HG02852 (cell line): ENCODE data around the gene EIF3B.
A peak's percentile ranks its signal among the peaks of the same experiment; 100 is the strongest.
"Not testable (repeated sequence)": the region's sequence is repeated elsewhere in the genome, so short reads cannot be mapped to it uniquely, and the experiment has no call there.

Experiments used
- ATAC-seq: cut with Tn5 transposase; IDR thresholded peaks from one replicate; pipeline ENCODE4 v1.9.1; 2021; ENCODE audit warnings: mild to moderate bottlenecking, moderate library complexity; ENCODE audit not compliant: unreplicated experiment

The EIF3B gene

GRCh38 chr7:2347351-2348063, 7.1 kb upstream of the EIF3B start:
- ATAC-seq, result not testable (repeated sequence)

DNA sequence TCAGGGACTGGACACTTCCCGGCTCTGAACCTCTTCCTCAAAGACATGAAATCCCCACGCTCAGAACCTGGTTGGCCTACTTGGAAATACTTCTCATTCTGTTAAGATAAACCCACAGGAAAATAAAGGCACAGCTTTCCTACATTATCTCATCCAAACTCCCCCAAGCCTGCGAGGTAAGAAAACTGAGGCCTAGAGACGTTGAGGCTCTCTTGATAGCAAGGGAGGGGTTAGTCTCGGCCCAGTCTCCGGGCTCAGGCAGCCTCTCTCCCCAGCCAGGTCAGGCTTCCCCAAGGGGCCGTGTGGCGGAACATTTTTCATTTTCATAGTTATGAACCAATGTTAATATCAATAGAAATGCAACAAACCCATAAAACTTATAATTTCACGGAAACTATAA, 4.6 kb upstream of the EIF3B start:
- no peak for ATAC-seq

GRCh38 chr7:2350861-2351260, 3.8 kb upstream of the EIF3B start:
- no peak for ATAC-seq

DNA sequence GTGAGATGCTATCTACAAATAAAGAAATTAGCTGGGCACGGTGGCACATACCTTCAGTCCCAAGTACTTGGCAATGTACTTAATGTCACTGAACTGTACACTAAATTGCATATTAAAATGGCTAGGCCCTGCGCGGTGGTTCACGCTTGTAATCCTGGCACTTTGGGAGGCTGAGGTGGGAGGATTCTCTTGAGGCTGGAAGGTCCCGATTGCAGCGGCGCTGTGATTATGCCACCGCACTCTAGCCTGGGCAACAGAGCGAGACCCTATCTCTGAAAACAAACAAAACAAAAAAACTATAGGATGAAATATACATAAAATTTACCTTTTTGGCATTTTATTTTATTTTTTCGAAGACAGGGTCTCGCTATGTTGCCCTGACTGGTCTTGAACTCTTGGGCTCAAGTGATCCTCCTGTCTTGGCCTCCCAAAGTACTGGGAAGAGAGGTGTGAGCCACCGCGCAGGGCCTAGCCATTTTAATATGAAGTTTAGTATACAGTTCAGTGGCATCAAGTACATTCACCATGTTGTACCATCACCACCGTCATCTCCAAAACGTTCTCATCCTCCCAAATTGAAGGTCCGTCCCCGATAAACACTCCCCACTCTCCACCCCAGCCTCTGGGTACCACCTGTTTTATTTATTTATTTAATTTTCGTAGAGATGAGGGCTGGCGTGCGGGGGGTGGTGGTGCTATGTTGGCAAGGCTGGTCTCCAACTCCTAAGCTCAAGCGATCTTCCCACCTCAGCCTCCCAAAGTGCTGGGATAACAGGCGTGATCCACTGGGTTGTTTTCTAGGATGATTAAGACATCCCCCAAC, 1.3 kb upstream of the EIF3B start:
- ATAC-seq, result no peak

DNA sequence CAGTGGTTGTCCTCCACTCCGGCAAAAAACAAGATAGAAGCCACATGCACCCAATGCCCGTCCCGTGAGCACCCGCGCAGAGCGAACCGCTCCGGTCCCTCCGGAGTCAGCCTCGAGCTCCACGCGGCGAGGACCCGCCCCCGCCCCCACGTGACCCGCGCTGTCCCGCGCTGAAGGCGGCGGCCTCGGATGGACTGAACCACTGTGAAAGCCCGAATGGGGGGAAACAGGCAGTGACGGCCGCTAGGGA, 766 bp upstream of the EIF3B start:
- peak; percentile 50 for ATAC-seq

GRCh38 chr7:2354939-2355704, 495 bp downstream of the EIF3B start:
- ATAC-seq, result peak; percentile 8

- no peak for ATAC-seq
Observed at GRCh38 chr7:2355705-2356008, 1.0 kb downstream of the EIF3B start.

GRCh38 chr7:2357165-2357564, 2.5 kb downstream of the EIF3B start:
- no peak for ATAC-seq

- no peak for ATAC-seq
Observed at GRCh38 chr7:2357571-2357970, 2.9 kb downstream of the EIF3B start.

GRCh38 chr7:2358968-2359527, 4.4 kb downstream of the EIF3B start:
- ATAC-seq, result no peak

DNA sequence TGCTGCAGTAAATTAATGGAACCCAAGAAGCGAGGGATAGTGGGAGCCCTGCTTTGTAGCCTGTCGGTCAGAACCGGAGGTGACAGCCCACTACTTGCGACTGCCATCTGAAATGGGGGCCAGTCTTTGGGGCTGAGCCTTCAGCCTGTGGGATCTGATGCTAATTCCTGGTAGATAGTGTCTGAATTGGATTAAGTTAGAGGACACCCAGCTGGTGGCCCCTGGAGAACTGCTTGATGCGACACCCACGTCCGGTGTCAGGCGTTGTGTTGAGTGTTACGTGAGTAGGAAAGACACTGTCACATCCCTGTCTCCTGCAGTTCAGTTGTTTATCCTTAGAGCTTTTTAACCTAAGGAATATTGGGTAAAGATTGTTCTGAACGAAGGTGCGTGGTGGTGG, 5.0 kb downstream of the EIF3B start:
- no peak for ATAC-seq

DNA sequence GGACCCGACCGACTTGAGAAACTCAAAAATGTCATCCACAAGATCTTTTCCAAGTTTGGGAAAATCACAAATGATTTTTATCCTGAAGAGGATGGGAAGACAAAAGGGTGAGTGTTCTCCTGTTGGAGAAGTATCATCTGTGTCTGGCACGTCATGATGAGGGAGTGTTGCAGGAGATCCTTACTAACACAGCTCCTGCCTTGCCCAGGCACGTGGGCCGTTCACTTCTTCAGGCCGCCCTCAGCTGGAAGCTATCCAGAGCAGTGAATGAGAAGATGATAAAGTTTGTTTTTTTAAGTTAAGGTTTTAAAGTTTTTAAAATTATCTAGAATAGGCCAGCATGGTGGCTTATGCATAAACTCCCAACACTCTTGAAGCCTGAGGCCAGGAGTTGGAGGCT, 6.2 kb downstream of the EIF3B start:
- no peak for ATAC-seq

- ATAC-seq, result no peak
Observed at GRCh38 chr7:2362385-2363088, 7.9 kb downstream of the EIF3B start.

DNA sequence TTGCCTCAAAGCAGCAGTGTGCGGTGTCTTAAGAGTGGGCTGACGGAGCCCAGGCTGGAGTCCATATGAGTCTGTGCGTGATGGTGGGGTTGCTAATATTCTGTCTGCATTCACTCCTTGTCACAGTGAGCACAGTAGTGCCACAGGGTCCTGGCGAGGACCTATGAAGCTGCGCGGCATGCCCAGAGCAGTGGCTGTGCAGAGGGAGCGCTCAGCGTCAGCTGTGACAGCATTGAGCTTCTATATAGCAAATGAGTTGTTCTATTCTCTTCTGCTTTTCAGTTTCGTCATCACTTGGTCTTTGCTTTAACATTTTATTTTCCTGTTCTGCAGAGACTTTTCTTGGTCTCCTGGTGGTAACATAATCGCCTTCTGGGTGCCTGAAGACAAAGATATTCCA, 14.5 kb downstream of the EIF3B start:
- no peak for ATAC-seq

- ATAC-seq, result no peak
Observed at GRCh38 chr7:2371329-2371728, 16.7 kb downstream of the EIF3B start.

- ATAC-seq, result no peak
Observed at GRCh38 chr7:2372724-2373123, 18.1 kb downstream of the EIF3B start.

DNA sequence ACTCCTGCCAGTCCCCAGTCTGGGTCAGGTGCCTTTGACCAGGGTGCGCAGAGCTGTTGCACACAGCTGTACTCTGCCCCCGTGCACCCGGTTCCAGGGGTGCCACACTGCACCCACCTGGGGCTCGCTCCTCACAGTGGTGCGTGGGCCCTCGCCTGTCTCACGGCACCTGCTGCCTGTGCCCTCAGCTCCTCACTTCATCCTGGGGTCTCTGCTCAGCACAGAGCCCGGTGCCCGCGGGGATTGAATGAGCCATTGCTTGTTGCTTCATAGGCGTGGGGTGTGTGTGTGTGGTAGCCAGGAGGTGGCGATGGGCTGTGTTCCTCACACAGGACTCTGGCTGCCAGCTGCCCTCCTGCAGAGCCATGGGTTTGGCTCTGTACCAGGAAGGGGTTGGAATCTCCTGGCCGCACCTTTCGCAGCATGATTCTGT, 18.5 kb downstream of the EIF3B start:
- ATAC-seq, result no peak

GRCh38 chr7:2373646-2374045, 19.0 kb downstream of the EIF3B start:
- ATAC-seq, result no peak

GRCh38 chr7:2374401-2374800, 19.8 kb downstream of the EIF3B start:
- no peak for ATAC-seq

DNA sequence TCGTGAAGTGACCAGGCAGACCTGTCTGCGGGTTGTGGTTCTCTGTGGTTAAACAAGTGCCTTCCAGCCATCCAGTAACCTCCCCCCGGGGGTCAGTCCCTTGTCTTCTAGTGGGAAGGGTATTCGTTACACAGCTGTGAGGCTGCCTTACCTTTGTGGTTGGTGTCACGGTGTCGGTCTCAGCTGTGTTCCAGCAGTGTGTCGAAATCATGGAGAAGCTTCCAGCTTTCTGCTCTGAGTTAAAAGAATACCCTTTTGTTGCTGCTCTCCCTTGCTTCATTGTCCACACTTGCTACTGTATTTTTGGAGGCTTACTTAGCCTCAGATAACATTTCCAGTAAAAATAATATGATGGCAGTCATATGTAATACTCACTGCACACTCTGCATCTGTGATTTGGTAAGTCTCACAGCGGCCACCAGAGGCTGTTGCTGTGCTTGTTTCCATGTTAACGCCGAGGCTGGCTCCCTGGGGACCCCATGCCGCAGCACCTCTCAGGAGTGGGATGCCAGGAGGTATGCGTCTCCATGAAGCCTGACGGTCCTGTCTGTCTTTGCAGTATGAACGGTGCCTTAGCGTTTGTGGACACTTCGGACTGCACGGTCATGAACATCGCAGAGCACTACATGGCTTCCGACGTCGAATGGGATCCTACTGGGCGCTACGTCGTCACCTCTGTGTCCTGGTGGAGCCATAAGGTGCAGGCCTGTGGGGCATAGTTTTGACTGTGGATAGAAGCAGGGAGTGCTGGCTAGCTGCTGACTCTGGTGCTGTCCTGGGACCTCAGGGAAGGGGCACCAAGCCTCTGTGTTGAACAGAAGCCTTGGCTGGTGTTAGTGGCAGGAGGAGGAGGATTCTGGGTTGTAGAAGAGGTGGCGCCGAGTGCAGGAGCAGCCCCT, 20.5 kb downstream of the EIF3B start:
- ATAC-seq, result no peak
